Astrocyte of the cerebellum (primary cell): Measurements from ENCODE around the gene CYP4Z1.
"Not testable (repeated sequence)": the region's sequence is repeated elsewhere in the genome, so short reads cannot be mapped to it uniquely, and the experiment has no call there.

Experiments
- DNase-seq: peaks from one replicate; pipeline ENCODE4 v3.0.0-alpha.2; 2011; ENCODE audit warnings: low read depth
- H3K4me3 ChIP-seq: 2 replicates; pipeline ENCODE4 v1.5.1; 2011; ENCODE audit warnings: mild to moderate bottlenecking, low read depth, low read length, moderate library complexity
- in situ Hi-C: cut with HindIII; loops from 2 replicates; pipeline ENCODE4 v1.10.0; 2017; ENCODE audit warnings: low sequenced_read_pairs
- TF ChIP-seq, protein P1 (sequence below): IDR thresholded peaks from 2 replicates; pipeline ENCODE4 v1.5.1; 2012; ENCODE audit warnings: low read length, low read depth, moderate library complexity, mild to moderate bottlenecking; ENCODE audit errors: missing control alignments

CYP4Z1 gene

DNA sequence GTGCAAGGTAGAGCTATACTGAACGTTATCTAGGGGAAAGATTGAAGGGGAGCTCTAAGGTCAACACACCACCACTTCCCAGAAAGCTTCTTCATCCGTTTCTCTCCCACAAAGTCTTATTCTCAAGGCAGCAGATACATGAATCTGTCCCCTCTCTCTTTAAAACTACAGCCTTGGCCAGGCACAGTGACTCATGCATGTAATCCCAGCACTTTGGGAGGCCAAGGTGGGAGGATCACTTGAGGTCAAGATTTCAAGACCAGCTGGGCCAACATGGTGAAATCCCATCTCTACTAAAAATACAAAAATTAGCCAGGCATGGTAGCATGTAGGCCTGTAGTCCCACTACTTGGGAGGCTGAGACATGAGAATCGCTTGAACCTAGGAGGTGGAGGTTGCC lies 35.4 kb upstream of the CYP4Z1 start:
- TF ChIP-seq, protein P1, sequence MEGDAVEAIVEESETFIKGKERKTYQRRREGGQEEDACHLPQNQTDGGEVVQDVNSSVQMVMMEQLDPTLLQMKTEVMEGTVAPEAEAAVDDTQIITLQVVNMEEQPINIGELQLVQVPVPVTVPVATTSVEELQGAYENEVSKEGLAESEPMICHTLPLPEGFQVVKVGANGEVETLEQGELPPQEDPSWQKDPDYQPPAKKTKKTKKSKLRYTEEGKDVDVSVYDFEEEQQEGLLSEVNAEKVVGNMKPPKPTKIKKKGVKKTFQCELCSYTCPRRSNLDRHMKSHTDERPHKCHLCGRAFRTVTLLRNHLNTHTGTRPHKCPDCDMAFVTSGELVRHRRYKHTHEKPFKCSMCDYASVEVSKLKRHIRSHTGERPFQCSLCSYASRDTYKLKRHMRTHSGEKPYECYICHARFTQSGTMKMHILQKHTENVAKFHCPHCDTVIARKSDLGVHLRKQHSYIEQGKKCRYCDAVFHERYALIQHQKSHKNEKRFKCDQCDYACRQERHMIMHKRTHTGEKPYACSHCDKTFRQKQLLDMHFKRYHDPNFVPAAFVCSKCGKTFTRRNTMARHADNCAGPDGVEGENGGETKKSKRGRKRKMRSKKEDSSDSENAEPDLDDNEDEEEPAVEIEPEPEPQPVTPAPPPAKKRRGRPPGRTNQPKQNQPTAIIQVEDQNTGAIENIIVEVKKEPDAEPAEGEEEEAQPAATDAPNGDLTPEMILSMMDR = no peak
- in situ Hi-C loops = loop anchor here (10.0 kb wide), 1 partner anchor 57 kb away; no protein-coding TSS in a partner anchor
- no peak for DNase-seq
- H3K4me3 ChIP-seq = no peak overlapping the region

DNA sequence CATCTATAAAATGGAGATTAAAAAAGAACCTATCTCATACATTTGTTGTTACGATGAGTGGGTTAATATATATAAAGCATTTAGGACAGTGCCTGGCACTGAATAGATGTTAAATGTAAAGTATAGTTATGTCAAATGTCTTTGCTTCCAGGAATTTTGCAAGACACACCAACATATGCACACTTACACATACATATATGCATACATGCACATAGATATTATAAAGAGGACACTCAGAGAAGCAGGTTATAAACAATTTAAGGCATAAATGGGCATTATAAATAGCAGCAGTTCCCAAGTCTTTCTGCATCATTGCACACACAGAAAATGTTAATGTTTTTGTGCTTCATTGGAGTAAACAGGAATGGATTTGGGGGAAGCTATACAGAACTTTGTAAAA lies 30.3 kb upstream of the CYP4Z1 start:
- in situ Hi-C loops = loop anchor here (10.0 kb wide), 1 partner anchor 62 kb away; no protein-coding TSS in a partner anchor

DNA sequence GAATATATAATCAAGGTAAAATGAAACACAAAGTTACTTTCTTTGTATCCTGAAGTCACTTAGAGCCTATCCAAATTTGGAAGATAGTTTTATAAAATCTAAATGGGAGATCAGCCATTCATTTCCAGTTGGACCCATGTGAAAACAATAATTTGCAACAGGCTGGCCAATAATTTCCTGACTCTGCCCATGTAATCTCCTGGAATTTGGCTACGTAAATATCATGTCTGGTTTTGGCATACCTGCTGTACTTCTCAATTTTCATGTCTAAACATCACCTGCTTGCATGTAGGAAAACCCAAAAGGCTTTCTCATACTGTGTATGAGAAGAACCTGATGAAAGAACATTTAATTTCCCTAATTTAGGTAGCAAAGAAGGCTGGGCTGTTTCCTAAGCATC lies 7.7 kb upstream of the CYP4Z1 start:
- TF ChIP-seq, protein P1 = no peak
- H3K4me3 ChIP-seq = no peak overlapping the region
- DNase-seq = no peak
- in situ Hi-C loops = no loop called here

More for the DNA sequence above, 30.3 kb upstream of the CYP4Z1 start:
- no peak for DNase-seq
- TF ChIP-seq, protein P1 = no peak
- no peak overlapping the region for H3K4me3 ChIP-seq

DNA sequence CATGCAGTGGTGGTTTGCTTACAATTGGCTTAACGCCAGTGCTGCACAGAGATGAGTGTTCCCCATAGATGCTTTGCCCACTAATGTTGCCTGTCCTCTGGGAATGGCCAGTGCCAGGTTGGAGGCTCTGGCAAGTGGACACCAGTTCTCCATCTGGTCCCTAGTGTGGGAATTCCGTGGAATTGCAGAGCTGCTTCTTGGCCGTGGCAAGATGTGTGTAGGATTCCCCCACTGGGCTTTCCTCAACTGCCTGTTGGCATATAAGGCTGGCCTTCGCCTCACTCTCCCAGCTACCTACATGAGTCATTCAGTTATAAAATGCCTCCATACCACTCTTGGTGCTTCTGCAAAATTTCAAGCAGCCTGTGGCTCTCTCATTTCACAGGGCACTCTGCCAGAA lies 2.0 kb downstream of the CYP4Z1 start:
- in situ Hi-C loops, H3K4me3 ChIP-seq, DNase-seq: not testable (repeated sequence)

DNA sequence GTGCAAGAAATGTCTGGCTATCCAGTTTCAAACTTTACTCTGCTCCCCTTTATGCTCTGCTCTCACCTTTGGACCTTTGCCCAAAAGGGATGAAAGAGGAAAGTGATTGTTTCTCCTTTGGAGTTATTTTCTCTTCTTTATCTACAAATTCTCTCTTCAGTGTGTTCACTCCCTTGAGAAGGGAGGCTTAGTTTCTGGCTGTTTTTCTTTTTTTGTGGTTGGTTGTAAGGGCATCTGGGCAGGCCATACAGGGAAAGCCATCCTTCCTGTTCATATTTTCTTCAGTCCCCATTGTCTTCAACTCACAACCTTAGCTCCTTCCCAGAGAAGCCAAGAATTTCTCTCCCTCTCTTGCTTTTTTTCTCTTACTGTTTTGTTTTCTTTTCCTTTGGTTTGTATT lies 2.5 kb downstream of the CYP4Z1 start:
- in situ Hi-C loops = not testable (repeated sequence)

DNA sequence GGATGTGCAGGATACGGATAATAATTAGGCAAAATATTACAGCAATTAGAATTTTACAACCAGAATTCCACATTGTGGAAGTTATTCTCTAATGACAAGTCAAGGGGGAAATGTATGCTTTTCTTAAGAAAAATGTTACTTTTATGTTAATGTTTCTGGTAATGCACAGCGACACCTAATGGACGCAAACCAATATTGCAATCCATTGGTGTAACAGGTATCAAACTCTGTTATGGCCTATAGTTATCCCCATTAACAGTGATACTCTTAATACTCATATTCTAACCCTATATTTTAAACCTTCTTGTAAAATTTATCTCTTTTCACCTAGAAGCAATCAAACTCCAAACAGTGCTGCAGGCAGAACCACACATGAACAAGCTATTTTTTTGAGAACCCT lies 22.3 kb downstream of the CYP4Z1 start:
- TF ChIP-seq, protein P1 = peak; percentile 31
- in situ Hi-C loops, H3K4me3 ChIP-seq: not testable (repeated sequence)
- DNase-seq = peak; percentile 0

More for the DNA sequence above, 2.5 kb downstream of the CYP4Z1 start:
- H3K4me3 ChIP-seq, DNase-seq: not testable (repeated sequence)

DNA sequence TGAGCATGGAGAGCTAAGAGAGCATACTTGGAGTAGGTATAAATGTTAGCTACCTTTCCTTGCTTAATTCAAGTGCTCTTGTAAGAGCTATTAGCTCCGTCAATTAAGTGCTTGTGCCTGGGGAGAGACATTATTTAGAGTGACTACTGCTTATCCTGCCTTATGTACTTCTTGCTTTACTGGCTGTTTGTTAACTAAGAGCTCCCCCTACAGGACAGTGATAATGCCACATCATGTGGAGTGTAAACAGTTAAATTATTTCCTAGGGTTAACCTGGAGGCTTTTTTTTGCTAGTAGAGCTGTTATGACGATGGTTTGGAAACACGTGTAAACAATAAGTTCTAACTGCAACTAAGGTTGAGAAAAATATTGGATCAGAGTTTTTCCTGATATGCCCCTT lies 24.4 kb downstream of the CYP4Z1 start:
- in situ Hi-C loops = not testable (repeated sequence)

More for the DNA sequence above, 24.4 kb downstream of the CYP4Z1 start:
- not testable (repeated sequence) for DNase-seq, H3K4me3 ChIP-seq
- TF ChIP-seq, protein P1 = peak; percentile 10
